ENCODE results near the gene KCNC1.

- TF ChIP-seq YY1 (IDR thresholded peaks at IDR 0.05) = no peak
- no peak for TF ChIP-seq CTCF (IDR thresholded peaks at IDR 0.05; ENCODE audit: low read depth, low read length, missing input control)
- no peak for TF ChIP-seq REST (IDR thresholded peaks at IDR 0.05)
- TF ChIP-seq TAF1 (conservative IDR thresholded peaks at IDR 0.05) = no peak
Observed at GRCh38 chr11:17816232-17816931, 81.8 kb downstream of the KCNC1 start.
